Measurements from ENCODE around the gene TRAPPC3L.

Gene TRAPPC3L

GRCh38 chr6:116563830-116564229 is 18.3 kb upstream of the TRAPPC3L start:
- H2AK5ac ChIP-seq (ENCODE audit: low read length) = no peak overlapping the region
- H3K27me3 ChIP-seq (ENCODE audit: insufficient read depth, low read length) = no peaks in the 10 kb centered on the region
- no peaks in the 10 kb centered on the region for H3K79me2 ChIP-seq (ENCODE audit: control insufficient read depth, insufficient read depth, low read length, poor library complexity)
- WGBS (ENCODE audit: extremely low coverage, insufficient coverage, insufficient read length) = no CpG with 5 or more reads among the region's 9 CpGs
- H4K91ac ChIP-seq (ENCODE audit: low read depth, low read length) = no peak overlapping the region
- H3K9me3 ChIP-seq (ENCODE audit: insufficient read depth, low read depth, low read length) = no peaks in the 10 kb centered on the region
- H3K79me1 ChIP-seq (ENCODE audit: low read length) = no peaks in the 10 kb centered on the region
- no peak overlapping the region for H4K12ac ChIP-seq (ENCODE audit: low read depth, low read length)
- H2BK12ac ChIP-seq (ENCODE audit: low read length) = no peak overlapping the region
- H3K18ac ChIP-seq (ENCODE audit: low read length) = no peak overlapping the region
- no peaks in the 10 kb centered on the region for H3K4me1 ChIP-seq (ENCODE audit: control insufficient read depth in 1 of 2, insufficient read depth in 2 of 2, low read length in 2 of 2)
- H3K36me3 ChIP-seq (ENCODE audit: control insufficient read depth in 1 of 2, insufficient read depth in 2 of 2, low read length in 2 of 2) = no peaks in the 10 kb centered on the region
- no peak for DNase-seq
- no peak overlapping the region for H3K4me3 ChIP-seq (ENCODE audit: low read depth, low read length)
- H4K8ac ChIP-seq (ENCODE audit: low read depth, low read length) = no peak overlapping the region
- no peak overlapping the region for H2AFZ ChIP-seq (ENCODE audit: insufficient read depth, low read length, poor library complexity)
- H3K14ac ChIP-seq (ENCODE audit: low read length) = no peak overlapping the region
- no peak overlapping the region for H3K9ac ChIP-seq (ENCODE audit: low read length)
- no peak overlapping the region for H3K4me2 ChIP-seq (ENCODE audit: low read length)
- no peak overlapping the region for H3K27ac ChIP-seq (ENCODE audit: low read depth, low read length)
- no peak overlapping the region for H3K23ac ChIP-seq (ENCODE audit: low read length)
- no peak overlapping the region for H2BK120ac ChIP-seq (ENCODE audit: insufficient read depth, low read length, poor library complexity)
- no peak overlapping the region for H2BK5ac ChIP-seq (ENCODE audit: low read depth, low read length, poor library complexity)
- H3K4ac ChIP-seq (ENCODE audit: low read depth, low read length) = no peak overlapping the region

GRCh38 chr6:116562614-116563013 is 17.1 kb upstream of the TRAPPC3L start:
- Histone ChIP-seq H3K79me2 (ENCODE audit: control insufficient read depth, insufficient read depth, low read length, poor library complexity) (no peaks in the 10 kb centered on the region), H3K4ac (ENCODE audit: low read depth, low read length) (no peak overlapping the region), H3K9me3 (ENCODE audit: insufficient read depth, low read depth, low read length) (no peaks in the 10 kb centered on the region), H2BK5ac (ENCODE audit: low read depth, low read length, poor library complexity) (no peak overlapping the region), H3K79me1 (ENCODE audit: low read length) (no peaks in the 10 kb centered on the region), H2BK12ac (ENCODE audit: low read length) (no peak overlapping the region), H2AK5ac (ENCODE audit: low read length) (no peak overlapping the region), H2BK120ac (ENCODE audit: insufficient read depth, low read length, poor library complexity) (no peak overlapping the region), H3K27ac (ENCODE audit: low read depth, low read length) (no peak overlapping the region), H3K18ac (ENCODE audit: low read length) (no peak overlapping the region), H3K36me3 (ENCODE audit: control insufficient read depth in 1 of 2, insufficient read depth in 2 of 2, low read length in 2 of 2) (no peaks in the 10 kb centered on the region), H3K14ac (ENCODE audit: low read length) (no peak overlapping the region), H3K4me3 (ENCODE audit: low read depth, low read length) (no peak overlapping the region), H3K23ac (ENCODE audit: low read length) (no peak overlapping the region), H3K27me3 (ENCODE audit: insufficient read depth, low read length) (no peaks in the 10 kb centered on the region), H3K4me2 (ENCODE audit: low read length) (no peak overlapping the region), H4K91ac (ENCODE audit: low read depth, low read length) (no peak overlapping the region), H3K9ac (ENCODE audit: low read length) (no peak overlapping the region), H3K4me1 (ENCODE audit: control insufficient read depth in 1 of 2, insufficient read depth in 2 of 2, low read length in 2 of 2) (no peaks in the 10 kb centered on the region), H4K12ac (ENCODE audit: low read depth, low read length) (no peak overlapping the region), H4K8ac (ENCODE audit: low read depth, low read length) (no peak overlapping the region), H2AFZ (ENCODE audit: insufficient read depth, low read length, poor library complexity) (no peak overlapping the region)
- DNase-seq = no peak
- WGBS (ENCODE audit: extremely low coverage, insufficient coverage, insufficient read length) = no CpG with 5 or more reads among the region's 3 CpGs

DNA sequence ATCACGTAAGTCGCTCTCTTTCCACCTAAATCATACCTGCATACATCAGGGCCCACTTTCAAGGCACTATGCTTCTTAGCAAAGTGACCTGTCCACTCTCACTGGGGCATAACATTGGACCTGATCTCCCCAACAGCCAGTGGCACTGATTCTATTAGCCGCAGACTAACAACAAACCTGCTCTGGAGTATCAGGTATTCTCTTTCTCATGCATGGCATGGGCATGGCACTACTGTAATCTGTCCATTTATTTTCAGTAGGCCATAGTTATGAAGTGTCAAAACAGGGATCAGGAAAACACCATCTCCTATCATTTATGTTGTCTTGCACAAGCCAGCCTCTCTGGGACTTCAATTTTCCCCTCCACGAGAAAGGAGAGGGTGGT is 16.5 kb upstream of the TRAPPC3L start:
- H3K9ac ChIP-seq (ENCODE audit: low read length) = no peak overlapping the region
- no peaks in the 10 kb centered on the region for H3K79me2 ChIP-seq (ENCODE audit: control insufficient read depth, insufficient read depth, low read length, poor library complexity)
- no peak overlapping the region for H2AK5ac ChIP-seq (ENCODE audit: low read length)
- H2BK12ac ChIP-seq (ENCODE audit: low read length) = no peak overlapping the region
- H3K79me1 ChIP-seq (ENCODE audit: low read length) = no peaks in the 10 kb centered on the region
- no peaks in the 10 kb centered on the region for H3K4me1 ChIP-seq (ENCODE audit: control insufficient read depth in 1 of 2, insufficient read depth in 2 of 2, low read length in 2 of 2)
- no peak overlapping the region for H2BK120ac ChIP-seq (ENCODE audit: insufficient read depth, low read length, poor library complexity)
- no peaks in the 10 kb centered on the region for H3K27me3 ChIP-seq (ENCODE audit: insufficient read depth, low read length)
- no peak for DNase-seq
- no peak overlapping the region for H3K23ac ChIP-seq (ENCODE audit: low read length)
- H3K4ac ChIP-seq (ENCODE audit: low read depth, low read length) = no peak overlapping the region
- no peak overlapping the region for H3K27ac ChIP-seq (ENCODE audit: low read depth, low read length)
- H3K4me2 ChIP-seq (ENCODE audit: low read length) = no peak overlapping the region
- no peaks in the 10 kb centered on the region for H3K9me3 ChIP-seq (ENCODE audit: insufficient read depth, low read depth, low read length)
- no CpG with 5 or more reads among the region's 4 CpGs for WGBS (ENCODE audit: extremely low coverage, insufficient coverage, insufficient read length)
- no peak overlapping the region for H2AFZ ChIP-seq (ENCODE audit: insufficient read depth, low read length, poor library complexity)
- H3K14ac ChIP-seq (ENCODE audit: low read length) = no peak overlapping the region
- no peak overlapping the region for H4K12ac ChIP-seq (ENCODE audit: low read depth, low read length)
- H4K91ac ChIP-seq (ENCODE audit: low read depth, low read length) = no peak overlapping the region
- no peak overlapping the region for H3K18ac ChIP-seq (ENCODE audit: low read length)
- H4K8ac ChIP-seq (ENCODE audit: low read depth, low read length) = no peak overlapping the region
- no peaks in the 10 kb centered on the region for H3K36me3 ChIP-seq (ENCODE audit: control insufficient read depth in 1 of 2, insufficient read depth in 2 of 2, low read length in 2 of 2)
- no peak overlapping the region for H2BK5ac ChIP-seq (ENCODE audit: low read depth, low read length, poor library complexity)
- H3K4me3 ChIP-seq (ENCODE audit: low read depth, low read length) = no peak overlapping the region

- Histone ChIP-seq H3K4me1 (ENCODE audit: control insufficient read depth in 1 of 2, insufficient read depth in 2 of 2, low read length in 2 of 2) (no peaks in the 10 kb centered on the region), H2BK12ac (ENCODE audit: low read length) (no peak overlapping the region), H3K79me2 (ENCODE audit: control insufficient read depth, insufficient read depth, low read length, poor library complexity) (no peaks in the 10 kb centered on the region), H4K12ac (ENCODE audit: low read depth, low read length) (no peak overlapping the region), H3K79me1 (ENCODE audit: low read length) (no peaks in the 10 kb centered on the region), H2BK120ac (ENCODE audit: insufficient read depth, low read length, poor library complexity) (no peak overlapping the region), H3K4ac (ENCODE audit: low read depth, low read length) (no peak overlapping the region), H2BK5ac (ENCODE audit: low read depth, low read length, poor library complexity) (no peak overlapping the region), H3K23ac (ENCODE audit: low read length) (no peak overlapping the region), H2AK5ac (ENCODE audit: low read length) (no peak overlapping the region), H3K27ac (ENCODE audit: low read depth, low read length) (no peak overlapping the region), H3K4me3 (ENCODE audit: low read depth, low read length) (no peak overlapping the region), H3K14ac (ENCODE audit: low read length) (no peak overlapping the region), H4K8ac (ENCODE audit: low read depth, low read length) (no peak overlapping the region), H4K91ac (ENCODE audit: low read depth, low read length) (no peak overlapping the region), H3K9me3 (ENCODE audit: insufficient read depth, low read depth, low read length) (no peaks in the 10 kb centered on the region), H3K9ac (ENCODE audit: low read length) (no peak overlapping the region), H3K36me3 (ENCODE audit: control insufficient read depth in 1 of 2, insufficient read depth in 2 of 2, low read length in 2 of 2) (no peaks in the 10 kb centered on the region), H3K4me2 (ENCODE audit: low read length) (no peak overlapping the region), H3K18ac (ENCODE audit: low read length) (no peak overlapping the region), H2AFZ (ENCODE audit: insufficient read depth, low read length, poor library complexity) (peak overlapping the region; percentile 41), H3K27me3 (ENCODE audit: insufficient read depth, low read length) (no peaks in the 10 kb centered on the region)
- no CpG with 5 or more reads among the region's 9 CpGs for WGBS (ENCODE audit: extremely low coverage, insufficient coverage, insufficient read length)
- DNase-seq = peak; percentile 55 to 93
Observed at GRCh38 chr6:116561377-116562018, 16.0 kb upstream of the TRAPPC3L start.
